ENCODE measurements around the gene MED13L. TPM values are rescaled to one million over a fixed set of nuclear protein-coding genes. Genes with fewer than 3 reads are reported as not detected.
"Not testable (repeated sequence)": the region's sequence is repeated elsewhere in the genome, so short reads cannot be mapped to it uniquely, and the experiment has no call there.

MED13L gene
- total RNA-seq, 6 experiments from 2014 or later: 29.0 to 52.0 (median 38.1) TPM

DNA sequence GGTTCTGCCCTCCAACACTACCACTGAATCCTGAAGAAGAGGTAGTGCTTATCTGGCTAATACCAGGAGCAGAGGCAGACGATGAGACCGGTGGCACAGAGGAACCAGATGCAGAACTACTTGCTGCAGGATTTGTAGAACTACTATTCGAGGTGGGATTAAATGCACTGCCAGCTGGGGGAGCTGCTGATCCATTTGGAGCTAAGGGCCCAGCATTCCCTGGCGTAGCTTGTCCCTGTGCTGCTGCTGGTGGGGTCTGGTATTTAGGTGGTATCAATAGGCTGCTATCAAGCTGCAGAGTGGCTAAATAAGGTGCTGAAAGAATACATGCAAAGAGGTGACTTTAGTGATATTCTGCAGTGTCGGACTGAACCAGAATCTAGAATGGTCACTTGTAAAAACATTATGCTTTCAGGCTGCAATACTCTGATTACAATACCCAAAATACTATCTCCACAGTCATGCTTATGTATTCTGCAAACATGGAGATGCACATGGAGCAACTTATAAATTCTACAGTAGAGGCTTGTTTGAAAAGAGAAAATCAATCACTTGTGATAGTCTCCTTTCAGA, 294.2 kb downstream of the MED13L start:
- WGBS (ENCODE audit: insufficient coverage, low coverage, low lambda C conversion rate, missing lambda C conversion rate): 80% methylated on average over 5 of the region's 5 CpGs
- peaks cover 0 to 62% (median 9%) of the 10 kb centered on the region in 4 donors for H3K36me3 ChIP-seq

DNA sequence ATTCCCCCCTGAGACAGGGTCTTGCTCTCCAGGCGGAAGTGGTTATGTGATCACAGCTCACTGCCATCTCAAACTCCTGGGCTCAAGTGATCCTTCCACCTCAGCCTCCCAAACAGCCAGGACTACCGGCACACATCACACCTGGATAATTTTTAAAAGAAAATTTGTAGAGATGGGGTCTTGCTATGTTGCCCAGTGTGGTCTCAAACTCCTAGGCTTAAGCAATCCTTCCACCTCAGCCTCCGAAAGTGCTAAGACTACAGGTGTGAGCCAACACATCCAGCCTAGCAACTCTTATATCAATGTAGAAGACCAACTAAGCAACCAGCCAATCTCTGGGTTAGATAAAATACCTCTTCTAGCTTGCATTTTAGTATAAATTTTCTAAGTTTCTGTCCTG, 297.2 kb downstream of the MED13L start:
- Histone ChIP-seq H3K27ac (no peak overlapping the region), H3K27me3 (no peaks in the 10 kb centered on the region), H3K4me1 (no peaks in the 10 kb centered on the region), H3K4me3 (no peak overlapping the region), H3K36me3 (peaks cover 0 to 43% (median 9%) of the 10 kb centered on the region in 4 donors), H3K9me3 (no peaks in the 10 kb centered on the region)
- intact Hi-C loops (cut with DNase I): no loop called here
- no peak for DNase-seq
- TF ChIP-seq, protein P1, sequence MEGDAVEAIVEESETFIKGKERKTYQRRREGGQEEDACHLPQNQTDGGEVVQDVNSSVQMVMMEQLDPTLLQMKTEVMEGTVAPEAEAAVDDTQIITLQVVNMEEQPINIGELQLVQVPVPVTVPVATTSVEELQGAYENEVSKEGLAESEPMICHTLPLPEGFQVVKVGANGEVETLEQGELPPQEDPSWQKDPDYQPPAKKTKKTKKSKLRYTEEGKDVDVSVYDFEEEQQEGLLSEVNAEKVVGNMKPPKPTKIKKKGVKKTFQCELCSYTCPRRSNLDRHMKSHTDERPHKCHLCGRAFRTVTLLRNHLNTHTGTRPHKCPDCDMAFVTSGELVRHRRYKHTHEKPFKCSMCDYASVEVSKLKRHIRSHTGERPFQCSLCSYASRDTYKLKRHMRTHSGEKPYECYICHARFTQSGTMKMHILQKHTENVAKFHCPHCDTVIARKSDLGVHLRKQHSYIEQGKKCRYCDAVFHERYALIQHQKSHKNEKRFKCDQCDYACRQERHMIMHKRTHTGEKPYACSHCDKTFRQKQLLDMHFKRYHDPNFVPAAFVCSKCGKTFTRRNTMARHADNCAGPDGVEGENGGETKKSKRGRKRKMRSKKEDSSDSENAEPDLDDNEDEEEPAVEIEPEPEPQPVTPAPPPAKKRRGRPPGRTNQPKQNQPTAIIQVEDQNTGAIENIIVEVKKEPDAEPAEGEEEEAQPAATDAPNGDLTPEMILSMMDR (IDR thresholded peaks at IDR 0.05): no peak
- TF ChIP-seq POLR2A (IDR thresholded peaks at IDR 0.05): no peak
- no peak for ATAC-seq
- 96% methylated on average over 3 of the region's 3 CpGs for WGBS (ENCODE audit: insufficient coverage, low coverage, low lambda C conversion rate, missing lambda C conversion rate)

More for the DNA sequence above, 294.2 kb downstream of the MED13L start:
- H3K27me3 ChIP-seq: no peaks in the 10 kb centered on the region
- no peak overlapping the region for H3K27ac ChIP-seq
- peak; percentile 40 to 57 (median 50) for ATAC-seq
- intact Hi-C loops (cut with DNase I): no loop called here
- no peaks in the 10 kb centered on the region for H3K9me3 ChIP-seq
- TF ChIP-seq, protein P1 (IDR thresholded peaks at IDR 0.05): peak in 3 of 4 donors; percentile 28 to 39 (median 35)
- TF ChIP-seq POLR2A (IDR thresholded peaks at IDR 0.05): no peak
- H3K4me3 ChIP-seq: no peak overlapping the region
- DNase-seq: peak in 1 of 3 donors; percentile 30
- no peaks in the 10 kb centered on the region for H3K4me1 ChIP-seq

DNA sequence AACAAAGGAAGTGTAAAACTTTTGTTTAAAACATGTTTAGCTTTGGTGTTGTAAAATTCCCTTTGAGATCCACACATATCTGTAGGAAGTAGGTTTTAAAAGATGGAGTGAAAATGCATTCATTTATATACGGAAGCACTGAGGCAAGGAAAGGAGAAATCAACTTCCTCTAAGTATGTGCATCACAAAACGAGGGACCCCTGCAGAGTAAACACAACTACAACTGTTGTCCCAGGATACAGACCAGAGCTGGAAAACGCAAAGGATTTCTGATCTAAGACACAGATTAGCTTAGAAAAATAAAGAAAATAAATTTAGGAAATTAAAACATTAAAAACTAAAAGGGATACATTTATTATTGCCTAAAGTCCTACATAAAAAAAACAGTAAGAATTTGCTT, 297.6 kb downstream of the MED13L start:
- TF ChIP-seq, protein P1 (IDR thresholded peaks at IDR 0.05): no peak
- no peak for TF ChIP-seq POLR2A (IDR thresholded peaks at IDR 0.05)
- Histone ChIP-seq H3K9me3 (no peaks in the 10 kb centered on the region), H3K27ac (no peak overlapping the region), H3K4me3 (no peak overlapping the region), H3K36me3 (peaks cover 0 to 46% (median 9%) of the 10 kb centered on the region in 4 donors), H3K27me3 (no peaks in the 10 kb centered on the region), H3K4me1 (no peaks in the 10 kb centered on the region)
- intact Hi-C loops (cut with DNase I): no loop called here
- ATAC-seq: no peak
- 74% methylated on average over 3 of the region's 3 CpGs for WGBS (ENCODE audit: insufficient coverage, low coverage, low lambda C conversion rate, missing lambda C conversion rate)
- DNase-seq: no peak

DNA sequence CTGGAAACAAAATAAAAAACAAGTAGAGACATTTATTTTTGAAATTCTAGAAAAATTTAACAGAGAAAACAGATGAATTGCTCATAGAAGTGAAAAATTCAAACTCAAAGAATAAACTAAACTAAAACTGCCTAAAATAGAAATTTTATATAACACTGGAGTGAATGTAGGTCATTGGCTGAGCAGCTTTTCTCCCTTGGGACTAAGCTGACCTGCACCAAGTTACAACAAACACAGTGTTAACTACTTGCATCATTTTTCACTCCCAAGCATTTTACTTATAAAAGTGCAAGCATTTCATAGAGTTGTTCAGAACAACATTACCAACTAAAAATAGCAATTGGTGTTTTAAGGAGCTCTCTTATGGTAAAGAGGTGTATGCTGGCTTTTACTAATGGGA, 298.1 kb downstream of the MED13L start:
- no peaks in the 10 kb centered on the region for H3K4me1 ChIP-seq
- DNase-seq (no peak), ATAC-seq (no peak)
- no peak overlapping the region for H3K27ac ChIP-seq
- no peaks in the 10 kb centered on the region for H3K27me3 ChIP-seq
- H3K4me3 ChIP-seq: no peak overlapping the region
- no peaks in the 10 kb centered on the region for H3K9me3 ChIP-seq
- peaks cover 0 to 46% (median 9%) of the 10 kb centered on the region in 4 donors for H3K36me3 ChIP-seq
- intact Hi-C loops (cut with DNase I): no loop called here
- TF ChIP-seq POLR2A (IDR thresholded peaks at IDR 0.05): no peak
- TF ChIP-seq, protein P1 (IDR thresholded peaks at IDR 0.05): no peak

DNA sequence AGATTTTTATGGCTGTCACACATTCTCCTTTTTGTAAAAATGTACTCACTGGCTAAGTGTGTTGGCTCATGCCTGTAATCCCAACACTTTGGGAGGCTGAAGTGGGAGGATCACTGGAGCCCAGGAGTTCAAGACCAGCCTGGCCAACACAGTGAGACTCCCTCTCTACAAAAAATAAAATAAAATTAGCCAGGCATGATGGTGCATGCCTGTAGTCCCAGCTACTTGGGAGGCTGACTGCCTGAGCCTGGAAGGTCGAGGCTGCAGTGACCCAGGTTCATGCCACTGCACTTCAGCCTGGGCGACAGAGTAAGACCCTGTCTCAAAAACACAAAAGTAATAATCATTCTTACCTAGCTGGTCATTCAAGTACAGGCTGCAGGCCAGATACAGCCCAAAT, 300.7 kb downstream of the MED13L start:
- H3K27me3 ChIP-seq; H3K4me1 ChIP-seq; H3K27ac ChIP-seq; H3K9me3 ChIP-seq; H3K4me3 ChIP-seq; DNase-seq; intact Hi-C loops (cut with DNase I); ATAC-seq: not testable (repeated sequence)
- 100% methylated on average over 1 of the region's 2 CpGs for WGBS (ENCODE audit: insufficient coverage, low coverage, low lambda C conversion rate, missing lambda C conversion rate)
- peaks cover 0 to 31% (median 5%) of the 10 kb centered on the region in 4 donors for H3K36me3 ChIP-seq
